ENCODE data around the gene LRRC8E. TPM values are rescaled to one million over a fixed set of nuclear protein-coding genes. Genes with fewer than 3 reads are reported as not detected.

LRRC8E gene
- total RNA-seq, 3 donors from 2014 or later = 1.4 to 15.1 (median 6.6) TPM

GRCh38 chr19:7877249-7877836 lies 11.0 kb upstream of the LRRC8E start:
- no peak overlapping the region for H3K4me3 ChIP-seq
- peaks cover 0 to 8% of the 10 kb centered on the region in 2 donors for H3K4me1 ChIP-seq
- H3K9me3 ChIP-seq = no peaks in the 10 kb centered on the region
- DNase-seq (ENCODE audit: low spot score in 2 of 2) = no peak
- H3K36me3 ChIP-seq = no peaks in the 10 kb centered on the region
- TF ChIP-seq CTCF (IDR thresholded peaks at IDR 0.05) = no peak
- TF ChIP-seq POLR2AphosphoS5 (IDR thresholded peaks at IDR 0.05) = no peak
- H3K27ac ChIP-seq = no peak overlapping the region
- H3K27me3 ChIP-seq = peaks cover 5 to 17% of the 10 kb centered on the region in 2 donors
- intact Hi-C loops (cut with DNase I; ENCODE audit: low total_unique reads) = no loop called here

- no peak for DNase-seq (ENCODE audit: low spot score in 2 of 2)
- Histone ChIP-seq H3K9me3 (no peaks in the 10 kb centered on the region), H3K27ac (no peak overlapping the region), H3K4me1 (no peaks in the 10 kb centered on the region), H3K4me3 (no peak overlapping the region), H3K36me3 (no peaks in the 10 kb centered on the region), H3K27me3 (no peaks in the 10 kb centered on the region)
- intact Hi-C loops (cut with DNase I; ENCODE audit: low total_unique reads) = no loop called here
- no peak for TF ChIP-seq POLR2AphosphoS5 (IDR thresholded peaks at IDR 0.05)
- no peak for TF ChIP-seq CTCF (IDR thresholded peaks at IDR 0.05)
- no peak for TF ChIP-seq POLR2A (IDR thresholded peaks at IDR 0.05)
Measured at GRCh38 chr19:7879111-7879807, 9.1 kb upstream of the LRRC8E start.

GRCh38 chr19:7879836-7880235 lies 8.5 kb upstream of the LRRC8E start:
- intact Hi-C loops (cut with DNase I; ENCODE audit: low total_unique reads) = no loop called here
- H3K4me3 ChIP-seq = no peak overlapping the region
- no peaks in the 10 kb centered on the region for H3K4me1 ChIP-seq
- no peaks in the 10 kb centered on the region for H3K27me3 ChIP-seq
- no peak for DNase-seq (ENCODE audit: low spot score in 2 of 2)
- no peaks in the 10 kb centered on the region for H3K36me3 ChIP-seq
- H3K27ac ChIP-seq = no peak overlapping the region
- H3K9me3 ChIP-seq = no peaks in the 10 kb centered on the region
- TF ChIP-seq POLR2AphosphoS5 (IDR thresholded peaks at IDR 0.05) (no peak), CTCF (IDR thresholded peaks at IDR 0.05) (no peak), POLR2A (IDR thresholded peaks at IDR 0.05) (no peak)

- H3K36me3 ChIP-seq = no peaks in the 10 kb centered on the region
- intact Hi-C loops (cut with DNase I; ENCODE audit: low total_unique reads) = no loop called here
- no peaks in the 10 kb centered on the region for H3K4me1 ChIP-seq
- H3K9me3 ChIP-seq = no peaks in the 10 kb centered on the region
- no peak for DNase-seq (ENCODE audit: low spot score in 2 of 2)
- TF ChIP-seq POLR2AphosphoS5 (IDR thresholded peaks at IDR 0.05) (no peak), POLR2A (IDR thresholded peaks at IDR 0.05) (no peak), CTCF (IDR thresholded peaks at IDR 0.05) (no peak)
- H3K4me3 ChIP-seq = no peak overlapping the region
- no peak overlapping the region for H3K27ac ChIP-seq
- H3K27me3 ChIP-seq = no peaks in the 10 kb centered on the region
Measured at GRCh38 chr19:7881910-7882309, 6.4 kb upstream of the LRRC8E start.

GRCh38 chr19:7883105-7883504 lies 5.2 kb upstream of the LRRC8E start:
- Histone ChIP-seq H3K4me1 (no peaks in the 10 kb centered on the region), H3K27ac (no peak overlapping the region), H3K4me3 (no peak overlapping the region), H3K36me3 (no peaks in the 10 kb centered on the region), H3K9me3 (no peaks in the 10 kb centered on the region), H3K27me3 (no peaks in the 10 kb centered on the region)
- TF ChIP-seq POLR2AphosphoS5 (IDR thresholded peaks at IDR 0.05) (no peak), CTCF (IDR thresholded peaks at IDR 0.05) (no peak), POLR2A (IDR thresholded peaks at IDR 0.05) (no peak)
- intact Hi-C loops (cut with DNase I; ENCODE audit: low total_unique reads) = no loop called here
- no peak for DNase-seq (ENCODE audit: low spot score in 2 of 2)
